Suprapubic skin (tissue), 4 donors: ENCODE results near the gene NUCB1. TPM values are rescaled to one million over a fixed set of nuclear protein-coding genes. Genes with fewer than 3 reads are reported as not detected.
"Not testable (repeated sequence)": the region's sequence is repeated elsewhere in the genome, so short reads cannot be mapped to it uniquely, and the experiment has no call there.

ENCODE experiments used
- DNase-seq, 2 donors: peaks; one replicate each; pipeline ENCODE4 v3.0.0-alpha.2; 2019; ENCODE audit warnings: low spot score in 2 of 2
- H3K27ac ChIP-seq: fragments of 200-600 bp; sonication (generic); one replicate; pipeline ENCODE4 v1.5.1; 2019
- H3K27me3 ChIP-seq: fragments of 200-600 bp; sonication (generic); one replicate; pipeline ENCODE4 v1.5.1; 2019
- H3K36me3 ChIP-seq: fragments of 200-600 bp; sonication (generic); one replicate; pipeline ENCODE4 v1.5.1; 2019
- H3K4me1 ChIP-seq: fragments of 200-600 bp; sonication (generic); one replicate; pipeline ENCODE4 v1.5.1; 2019
- H3K4me3 ChIP-seq: fragments of 200-600 bp; sonication (generic); one replicate; pipeline ENCODE4 v1.5.1; 2019; ENCODE audit warnings: mild to moderate bottlenecking
- H3K9me3 ChIP-seq: fragments of 200-600 bp; sonication (generic); one replicate; pipeline ENCODE4 v1.5.1; 2019
- CTCF ChIP-seq, 2 donors: fragments of 200-600 bp in 1 of 2; fragments of 450-650 bp in 1 of 2; sonication (generic) in 1 of 2; IDR thresholded peaks; one replicate each; pipeline ENCODE4 v1.5.1; 2016 to 2019; ENCODE audit warnings: antibody characterized with exemption in 2 of 2, mild to moderate bottlenecking in 1 of 2, moderate library complexity in 1 of 2
- EP300 ChIP-seq: sonication (generic); formaldehyde crosslinking; IDR thresholded peaks from one replicate; pipeline ENCODE4 v1.6.1; 2017; ENCODE audit warnings: antibody characterized with exemption
- POLR2A ChIP-seq, 2 donors: fragments of 450-650 bp; IDR thresholded peaks; one replicate each; pipeline ENCODE4 v1.6.1; 2017; ENCODE audit warnings: antibody characterized with exemption in 2 of 2, mild to moderate bottlenecking in 2 of 2, moderate library complexity in 2 of 2
- POLR2AphosphoS5 ChIP-seq, 3 donors: sonication (generic); formaldehyde crosslinking; IDR thresholded peaks; one replicate each; pipeline ENCODE4 v1.6.1; 2017; ENCODE audit warnings: antibody characterized with exemption in 3 of 3
- WGBS: methylation state at CpG from one replicate; pipeline ENCODE4 v1.1.5; 2018; 5-methylcytosine and 5-hydroxymethylcytosine counted together
- total RNA-seq, 4 donors: library from RNA; depleted of rRNA; stranded (reverse); fragments of >200 nt; gene quantifications; one replicate each; pipeline ENCODE4 v1.1.0, GENCODE V29; 2016

The NUCB1 gene
- total RNA-seq, 4 donors from 2014 or later, result 132 to 220 (median 204) TPM

GRCh38 chr19:48895226-48895625, 4.9 kb upstream of the NUCB1 start:
- 72% methylated on average over 15 of the region's 21 CpGs for WGBS
- H3K4me3 ChIP-seq, result peak overlapping the region; percentile 50

GRCh38 chr19:48896191-48896720, 3.9 kb upstream of the NUCB1 start:
- H3K36me3 ChIP-seq, result no peaks in the 10 kb centered on the region
- peaks cover 21% of the 10 kb centered on the region for H3K4me1 ChIP-seq
- peak; percentile 82 to 89 for DNase-seq
- H3K4me3 ChIP-seq, result peak overlapping the region; percentile 50
- no peak overlapping the region for H3K27ac ChIP-seq
- H3K27me3 ChIP-seq, result no peaks in the 10 kb centered on the region
- no peaks in the 10 kb centered on the region for H3K9me3 ChIP-seq
- TF ChIP-seq POLR2AphosphoS5 (IDR thresholded peaks at IDR 0.05) (no peak), POLR2A (IDR thresholded peaks at IDR 0.05) (no peak), EP300 (no peak), CTCF (IDR thresholded peaks at IDR 0.05) (no peak)
- WGBS, result 34% methylated on average over 24 of the region's 25 CpGs

More at GRCh38 chr19:48895226-48895625, 4.9 kb upstream of the NUCB1 start:
- Histone ChIP-seq H3K4me1 (peaks cover 13% of the 10 kb centered on the region), H3K9me3 (no peaks in the 10 kb centered on the region), H3K27ac (no peak overlapping the region), H3K27me3 (no peaks in the 10 kb centered on the region), H3K36me3 (no peaks in the 10 kb centered on the region)
- no peak for TF ChIP-seq POLR2A (IDR thresholded peaks at IDR 0.05)
- no peak for TF ChIP-seq EP300
- no peak for TF ChIP-seq CTCF (IDR thresholded peaks at IDR 0.05)
- TF ChIP-seq POLR2AphosphoS5 (IDR thresholded peaks at IDR 0.05), result no peak
- no peak for DNase-seq

GRCh38 chr19:48897181-48897580, 2.9 kb upstream of the NUCB1 start:
- no peaks in the 10 kb centered on the region for H3K9me3 ChIP-seq
- H3K36me3 ChIP-seq, result no peaks in the 10 kb centered on the region
- 88% methylated on average over 5 of the region's 5 CpGs for WGBS
- no peaks in the 10 kb centered on the region for H3K27me3 ChIP-seq
- H3K4me1 ChIP-seq, result peaks cover 30% of the 10 kb centered on the region
- TF ChIP-seq POLR2AphosphoS5 (IDR thresholded peaks at IDR 0.05) (no peak), CTCF (IDR thresholded peaks at IDR 0.05) (no peak), POLR2A (IDR thresholded peaks at IDR 0.05) (no peak), EP300 (no peak)
- no peak overlapping the region for H3K27ac ChIP-seq
- H3K4me3 ChIP-seq, result no peak overlapping the region
- DNase-seq, result no peak

GRCh38 chr19:48899386-48899749, 744 bp upstream of the NUCB1 start:
- H3K9me3 ChIP-seq, DNase-seq, H3K27ac ChIP-seq, H3K27me3 ChIP-seq, H3K36me3 ChIP-seq: not testable (repeated sequence)
- WGBS, result 86% methylated on average over 11 of the region's 11 CpGs
- H3K4me1 ChIP-seq, result peaks cover 38% of the 10 kb centered on the region
- peak overlapping the region; percentile 78 for H3K4me3 ChIP-seq

GRCh38 chr19:48900477-48901406, 630 bp downstream of the NUCB1 start:
- no peak for TF ChIP-seq POLR2AphosphoS5 (IDR thresholded peaks at IDR 0.05)
- TF ChIP-seq POLR2A (IDR thresholded peaks at IDR 0.05), result no peak
- no peak for TF ChIP-seq EP300
- no peak for TF ChIP-seq CTCF (IDR thresholded peaks at IDR 0.05)
- Histone ChIP-seq H3K9me3 (no peaks in the 10 kb centered on the region), H3K4me1 (peaks cover 32% of the 10 kb centered on the region), H3K36me3 (peaks cover 19% of the 10 kb centered on the region), H3K27ac (peak overlapping the region; percentile 86), H3K4me3 (peak overlapping the region; percentile 78), H3K27me3 (no peaks in the 10 kb centered on the region)
- DNase-seq, result no peak
- 8% methylated on average over 18 of the region's 24 CpGs for WGBS

- H3K27me3 ChIP-seq, H3K27ac ChIP-seq, H3K4me3 ChIP-seq, H3K9me3 ChIP-seq, DNase-seq: not testable (repeated sequence)
- WGBS, result 96% methylated on average over 7 of the region's 7 CpGs
- Histone ChIP-seq H3K36me3 (peaks cover 34% of the 10 kb centered on the region), H3K4me1 (peaks cover 26% of the 10 kb centered on the region)
Observed at GRCh38 chr19:48902291-48902690, 2.2 kb downstream of the NUCB1 start.

GRCh38 chr19:48903788-48904187, 3.7 kb downstream of the NUCB1 start:
- H3K27ac ChIP-seq, H3K4me3 ChIP-seq, H3K9me3 ChIP-seq, DNase-seq, H3K27me3 ChIP-seq: not testable (repeated sequence)
- Histone ChIP-seq H3K4me1 (peaks cover 28% of the 10 kb centered on the region), H3K36me3 (peaks cover 49% of the 10 kb centered on the region)
